Lower leg skin (tissue), 4 donors: ENCODE results near the gene CHST12. TPM values are rescaled to one million over a fixed set of nuclear protein-coding genes. Genes with fewer than 3 reads are reported as not detected.

ENCODE experiments used
- DNase-seq, 2 donors: peaks; one replicate each; pipeline ENCODE4 v3.0.0-alpha.2; 2019; ENCODE audit warnings: low spot score in 2 of 2
- H3K4me3 ChIP-seq: fragments of 200-600 bp; sonication (generic); 2 replicates; pipeline ENCODE4 v1.5.1; 2017; ENCODE audit warnings: mild to moderate bottlenecking, low read depth; ENCODE audit not compliant: poor library complexity, severe bottlenecking
- POLR2A ChIP-seq, 2 donors: fragments of 450-650 bp; IDR thresholded peaks; one replicate each; pipeline ENCODE4 v1.6.1; 2016 to 2017; ENCODE audit warnings: antibody characterized with exemption in 2 of 2, mild to moderate bottlenecking in 1 of 2, moderate library complexity in 1 of 2
- WGBS, 2 donors: methylation state at CpG; one replicate each; pipeline ENCODE4 v1.1.5; 2018; 5-methylcytosine and 5-hydroxymethylcytosine counted together
- intact Hi-C: fragments of 100-400 bp; cut with DNase I; formaldehyde crosslinking; loops from one replicate; pipeline ENCODE4 v1.15.0; 2023; ENCODE audit warnings: low total_unique reads
- total RNA-seq, 4 donors: library from RNA; depleted of rRNA; stranded (reverse); fragments of >200 nt; gene quantifications; one replicate each; pipeline ENCODE4 v1.1.0, GENCODE V29; 2016
- TF ChIP-seq, protein P1 (sequence below), 3 donors: fragments of 450-650 bp; IDR thresholded peaks; one replicate each; pipeline ENCODE4 v1.5.1; 2016; ENCODE audit warnings: antibody characterized with exemption in 3 of 3, mild to moderate bottlenecking in 3 of 3, moderate library complexity in 2 of 3

Gene CHST12
- total RNA-seq, 4 donors from 2014 or later: 23.7 to 34.3 (median 26.8) TPM

DNA sequence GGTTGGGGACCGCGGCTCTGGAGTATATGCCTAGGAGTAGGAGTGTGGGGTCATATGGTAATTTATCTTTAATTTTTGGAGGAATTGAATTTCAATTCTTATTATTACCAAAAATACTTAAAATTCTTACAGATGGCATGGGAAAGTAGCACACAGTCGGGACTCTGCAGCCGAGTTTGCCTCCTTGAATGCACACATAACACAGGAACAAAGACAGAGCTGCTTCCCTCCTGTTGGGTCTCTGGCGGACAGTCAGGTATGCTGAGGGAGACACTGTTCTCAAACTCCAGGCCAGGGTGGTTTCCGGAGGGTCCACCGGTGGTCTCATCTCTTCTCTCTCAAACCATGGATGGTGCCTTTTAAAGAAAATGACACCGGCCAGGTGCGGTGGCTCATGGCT lies 40.1 kb downstream of the CHST12 start:
- H3K4me3 ChIP-seq: no peak overlapping the region
- TF ChIP-seq, protein P1, sequence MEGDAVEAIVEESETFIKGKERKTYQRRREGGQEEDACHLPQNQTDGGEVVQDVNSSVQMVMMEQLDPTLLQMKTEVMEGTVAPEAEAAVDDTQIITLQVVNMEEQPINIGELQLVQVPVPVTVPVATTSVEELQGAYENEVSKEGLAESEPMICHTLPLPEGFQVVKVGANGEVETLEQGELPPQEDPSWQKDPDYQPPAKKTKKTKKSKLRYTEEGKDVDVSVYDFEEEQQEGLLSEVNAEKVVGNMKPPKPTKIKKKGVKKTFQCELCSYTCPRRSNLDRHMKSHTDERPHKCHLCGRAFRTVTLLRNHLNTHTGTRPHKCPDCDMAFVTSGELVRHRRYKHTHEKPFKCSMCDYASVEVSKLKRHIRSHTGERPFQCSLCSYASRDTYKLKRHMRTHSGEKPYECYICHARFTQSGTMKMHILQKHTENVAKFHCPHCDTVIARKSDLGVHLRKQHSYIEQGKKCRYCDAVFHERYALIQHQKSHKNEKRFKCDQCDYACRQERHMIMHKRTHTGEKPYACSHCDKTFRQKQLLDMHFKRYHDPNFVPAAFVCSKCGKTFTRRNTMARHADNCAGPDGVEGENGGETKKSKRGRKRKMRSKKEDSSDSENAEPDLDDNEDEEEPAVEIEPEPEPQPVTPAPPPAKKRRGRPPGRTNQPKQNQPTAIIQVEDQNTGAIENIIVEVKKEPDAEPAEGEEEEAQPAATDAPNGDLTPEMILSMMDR (IDR thresholded peaks at IDR 0.05): no peak
- TF ChIP-seq POLR2A (IDR thresholded peaks at IDR 0.05): no peak
- 95 to 98% methylated on average over 9 of the region's 9 CpGs for WGBS, 2 donors
- intact Hi-C loops: no loop called here
- no peak for DNase-seq

DNA sequence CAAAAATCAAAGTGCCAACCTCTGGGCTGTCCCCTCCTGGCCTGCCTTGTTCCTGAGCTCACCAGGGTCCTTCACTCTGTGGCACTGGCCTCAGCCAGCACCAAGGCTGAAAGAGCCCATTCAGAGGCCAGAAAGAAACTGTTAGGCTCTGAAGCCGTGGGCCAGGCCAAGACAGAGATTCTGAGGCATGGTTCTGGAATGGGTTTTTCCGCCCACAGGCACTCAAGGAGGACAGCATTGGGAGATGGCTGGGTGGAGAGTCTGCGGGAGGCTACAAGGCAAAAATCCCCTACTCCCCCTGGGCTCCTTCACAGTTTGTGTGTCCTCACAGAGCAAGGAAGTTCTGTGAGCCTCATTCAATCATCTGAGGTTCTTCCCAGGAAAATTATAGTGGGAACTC lies 41.1 kb downstream of the CHST12 start:
- no peak for TF ChIP-seq POLR2A (IDR thresholded peaks at IDR 0.05)
- TF ChIP-seq, protein P1 (IDR thresholded peaks at IDR 0.05): no peak
- 50 to 54% methylated on average over 3 of the region's 3 CpGs for WGBS, 2 donors
- intact Hi-C loops: no loop called here
- no peak overlapping the region for H3K4me3 ChIP-seq
- no peak for DNase-seq

DNA sequence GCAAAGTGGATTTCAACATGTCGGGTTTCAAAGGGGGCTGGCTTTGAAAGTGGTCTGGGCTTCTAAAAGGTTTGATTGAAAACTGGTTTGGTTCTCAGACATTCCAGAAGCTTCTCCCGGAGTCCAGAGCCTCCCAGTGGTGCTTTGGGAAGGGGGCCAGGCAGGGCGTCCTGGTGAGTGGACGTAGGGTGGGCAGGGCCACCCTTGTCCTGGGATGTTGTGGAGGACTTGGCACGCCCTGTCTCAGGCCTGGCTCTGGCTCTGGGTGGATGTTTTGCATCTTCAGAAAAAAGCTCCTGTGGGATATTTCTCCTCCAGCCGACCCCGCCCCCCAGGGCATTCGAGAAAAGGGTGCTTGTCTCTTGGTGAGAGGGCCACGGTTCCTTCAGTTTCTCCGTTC lies 41.6 kb downstream of the CHST12 start:
- H3K4me3 ChIP-seq: no peak overlapping the region
- TF ChIP-seq, protein P1 (IDR thresholded peaks at IDR 0.05): no peak
- no peak for TF ChIP-seq POLR2A (IDR thresholded peaks at IDR 0.05)
- no peak for DNase-seq
- 62 to 77% methylated on average over 10 of the region's 10 CpGs for WGBS, 2 donors
- intact Hi-C loops: no loop called here

DNA sequence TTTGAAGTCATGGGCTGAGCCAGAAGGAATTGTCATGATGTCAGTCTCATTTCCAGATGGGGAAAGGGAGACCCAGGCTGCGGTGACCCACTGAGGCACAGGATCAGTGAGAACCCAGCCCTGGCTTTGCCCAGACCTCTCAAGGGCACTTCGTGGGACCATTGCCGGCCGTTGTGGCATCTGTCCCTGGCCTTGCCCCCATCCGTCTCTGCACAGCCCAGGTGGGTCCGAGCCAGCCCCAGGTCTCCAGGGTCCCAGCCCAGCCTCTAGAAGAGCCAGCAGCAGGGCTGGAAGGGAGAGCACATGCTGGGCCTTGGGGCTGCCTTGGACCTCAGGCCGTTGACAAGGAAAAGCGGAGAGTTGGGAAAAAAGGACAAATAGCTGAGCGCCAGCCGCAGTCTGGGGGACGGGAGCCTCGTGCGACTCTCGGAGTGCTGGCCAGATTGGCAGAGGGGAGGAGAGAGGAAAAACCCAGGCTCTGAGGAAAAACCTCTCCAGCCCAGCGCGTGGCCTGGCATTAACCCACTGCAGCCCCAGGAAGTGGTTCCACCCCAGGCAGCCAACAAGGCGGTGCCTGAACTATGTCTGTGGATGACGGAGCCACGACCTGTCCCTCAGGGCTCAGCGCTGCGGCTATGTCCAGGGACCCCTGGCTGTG lies 42.6 kb downstream of the CHST12 start:
- no peak for TF ChIP-seq POLR2A (IDR thresholded peaks at IDR 0.05)
- TF ChIP-seq, protein P1 (IDR thresholded peaks at IDR 0.05): no peak
- no peak overlapping the region for H3K4me3 ChIP-seq
- intact Hi-C loops: no loop called here
- DNase-seq: no peak
- 76 to 86% methylated on average over 17 to 18 of the region's 21 CpGs for WGBS, 2 donors

DNA sequence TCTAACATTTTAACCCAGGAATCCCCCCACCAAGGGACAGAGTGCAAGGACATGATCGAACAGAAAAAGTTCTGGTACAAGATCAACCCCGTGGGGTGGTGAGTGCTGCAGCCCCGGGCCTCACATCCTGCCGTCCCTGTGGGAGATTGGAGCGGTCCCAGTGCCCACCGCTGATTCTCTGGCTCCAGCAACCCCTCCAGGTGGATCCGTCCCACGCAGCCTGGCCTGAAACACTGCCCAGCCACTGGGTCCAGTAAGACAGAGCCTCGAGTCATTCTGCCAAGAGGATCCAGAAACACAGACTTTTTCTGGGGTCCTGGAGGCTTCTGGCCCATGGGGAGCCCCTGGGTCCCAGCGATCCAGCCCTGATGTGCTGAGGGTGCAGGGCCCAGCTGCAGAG lies 43.3 kb downstream of the CHST12 start:
- no peak for DNase-seq
- no peak overlapping the region for H3K4me3 ChIP-seq
- 83 to 91% methylated on average over 9 of the region's 10 CpGs for WGBS, 2 donors
- intact Hi-C loops: no loop called here
- TF ChIP-seq, protein P1 (IDR thresholded peaks at IDR 0.05): no peak
- no peak for TF ChIP-seq POLR2A (IDR thresholded peaks at IDR 0.05)
